Measurements from ENCODE around the gene OR12D3. TPM values are rescaled to one million over a fixed set of nuclear protein-coding genes. Genes with fewer than 3 reads are reported as not detected.
"Not testable (repeated sequence)": the region's sequence is repeated elsewhere in the genome, so short reads cannot be mapped to it uniquely, and the experiment has no call there.

The OR12D3 gene
- not detected in 2 replicates for total RNA-seq

DNA sequence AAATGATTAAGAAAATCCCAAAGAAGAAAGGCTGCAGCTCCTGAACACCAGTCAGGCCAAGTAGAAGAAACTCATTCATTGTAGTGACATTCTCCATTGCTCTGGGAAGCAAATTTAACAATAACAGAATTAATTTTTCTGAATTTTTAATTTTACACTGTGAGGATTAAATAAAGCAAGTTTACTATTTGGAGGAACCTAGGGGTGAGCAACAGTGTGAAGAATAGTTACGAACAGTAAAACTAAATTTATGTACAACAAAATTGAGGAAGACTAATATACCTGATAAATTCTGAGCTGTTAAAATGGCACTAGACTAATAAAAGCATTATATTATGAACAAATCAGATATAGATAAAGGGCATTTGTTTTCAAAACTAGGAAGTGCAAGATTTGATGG, at the start of gene OR12D3:
Gene OR12D3 (minus strand): TSS at position 101 of the 400 bp plus-strand sequence. CDS start 4 bp downstream, at position 97.
- no peak for DNase-seq (ENCODE audit: low read depth in 2 of 2)

DNA sequence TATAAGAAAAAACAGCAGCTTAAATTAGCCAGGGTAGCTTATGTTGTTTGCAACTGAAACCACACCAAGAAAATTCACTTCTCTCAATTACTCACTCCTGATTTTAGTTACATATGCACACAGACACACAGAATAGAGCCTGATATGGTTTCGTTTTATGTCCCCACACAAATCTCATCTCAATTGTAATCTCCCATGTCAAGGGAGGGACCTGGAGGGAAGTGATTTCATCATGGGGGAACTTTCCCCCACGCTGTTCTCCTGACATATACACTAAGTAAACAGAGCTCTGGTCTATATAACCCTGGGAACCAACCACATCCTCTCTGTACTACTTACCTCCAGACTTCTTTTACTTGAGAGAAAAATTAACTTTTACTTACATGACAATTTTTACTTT, 49.5 kb upstream of the OR12D3 start:
- no peak for DNase-seq (ENCODE audit: low read depth in 2 of 2)

- DNase-seq (ENCODE audit: low read depth in 2 of 2), result no peak
Measured at GRCh38 chr6:29424168-29424567, 49.1 kb upstream of the OR12D3 start.

GRCh38 chr6:29419516-29419915, 44.4 kb upstream of the OR12D3 start:
- DNase-seq (ENCODE audit: low read depth in 2 of 2), result no peak

- DNase-seq (ENCODE audit: low read depth in 2 of 2), result peak in 1 of 2 donors; percentile 11
Measured at GRCh38 chr6:29414588-29414987, 39.5 kb upstream of the OR12D3 start, which contains the start of gene OR12D1. Gene OR12D1, plus strand, starts transcription at chr6:29414928.

DNA sequence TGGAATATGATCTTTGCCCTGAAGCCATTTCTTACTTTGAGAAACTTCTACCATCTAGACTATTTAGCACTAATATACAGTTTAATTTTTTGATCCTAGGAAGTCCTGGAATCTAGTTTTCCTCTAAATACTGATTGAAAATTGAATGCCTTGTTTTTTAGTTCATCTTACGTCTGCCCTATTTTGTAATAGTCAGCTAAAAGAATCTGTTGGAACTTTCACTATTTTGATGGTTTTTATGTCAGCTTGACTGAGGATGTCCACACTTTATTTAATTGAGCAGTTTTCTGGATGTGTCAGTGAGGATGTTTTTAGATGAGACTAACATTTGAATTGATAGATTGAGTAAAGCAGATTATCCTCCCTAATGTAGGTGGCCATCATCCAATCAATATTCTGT, 28.7 kb upstream of the OR12D3 start:
- DNase-seq (ENCODE audit: low read depth in 2 of 2), result no peak

GRCh38 chr6:29399525-29399924, 24.4 kb upstream of the OR12D3 start:
- DNase-seq (ENCODE audit: low read depth in 2 of 2), result no peak

DNA sequence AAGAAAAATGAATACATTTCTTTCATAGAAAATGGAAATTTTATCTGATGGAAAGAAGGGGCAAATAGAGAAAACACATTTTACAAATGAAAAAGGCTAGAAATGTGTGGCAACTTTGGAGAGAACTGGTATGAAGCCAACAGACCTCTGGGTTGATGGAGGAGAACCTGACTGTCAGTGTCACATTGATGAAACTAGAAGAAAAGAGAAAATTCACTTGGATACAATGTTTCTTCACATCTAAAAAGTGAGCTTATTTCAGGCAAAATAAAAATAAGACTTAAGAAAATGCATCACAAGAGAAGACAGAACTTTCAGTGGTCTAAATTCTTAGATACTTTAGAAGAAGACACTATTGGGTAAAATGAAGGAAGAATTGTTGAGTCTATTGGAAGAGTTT, 20.2 kb upstream of the OR12D3 start, which contains the start of gene OR12D2:
Gene OR12D2 (plus strand): TSS at position 301 of the 400 bp plus-strand sequence. CDS start 1,069 bp downstream, outside the sequence.
- DNase-seq (ENCODE audit: low read depth in 2 of 2), result no peak

- DNase-seq (ENCODE audit: low read depth in 2 of 2), result no peak
Measured at GRCh38 chr6:29388533-29388932, 13.4 kb upstream of the OR12D3 start.

- DNase-seq (ENCODE audit: low read depth in 2 of 2), result peak; percentile 9 to 32
Measured at GRCh38 chr6:29376003-29376402, 912 bp upstream of the OR12D3 start.

GRCh38 chr6:29368765-29369164, 6.3 kb downstream of the OR12D3 start, which contains the start of gene OR5V1:
Gene OR5V1, minus strand, starts transcription at chr6:29368865. Its CDS starts 12,670 bp downstream, at chr6:29356195.
- no peak for DNase-seq (ENCODE audit: low read depth in 2 of 2)

- no peak for DNase-seq (ENCODE audit: low read depth in 2 of 2)
Measured at GRCh38 chr6:29355603-29356002, 19.5 kb downstream of the OR12D3 start.

GRCh38 chr6:29354980-29355379, 20.1 kb downstream of the OR12D3 start:
- DNase-seq (ENCODE audit: low read depth in 2 of 2), result no peak

DNA sequence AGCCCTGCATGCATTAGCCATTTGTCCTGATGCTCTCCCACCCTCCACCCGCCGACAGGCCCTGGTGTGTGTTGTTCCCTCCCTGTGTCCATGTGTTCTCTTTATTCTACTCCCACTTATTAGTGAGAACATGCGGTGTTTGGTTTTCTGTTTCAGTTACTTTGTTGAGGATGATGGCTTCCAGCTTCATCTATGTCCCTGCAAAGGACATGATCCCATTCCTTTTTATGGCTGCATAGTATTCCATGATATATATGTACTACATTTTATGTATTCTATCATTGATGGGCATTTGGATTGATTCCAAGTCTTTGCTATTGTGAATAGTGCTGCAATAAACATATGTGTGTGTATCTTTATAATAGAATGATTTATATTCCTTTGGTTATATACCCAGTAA, 25.7 kb downstream of the OR12D3 start:
- DNase-seq (ENCODE audit: low read depth in 2 of 2), result not testable (repeated sequence)

- no peak for DNase-seq (ENCODE audit: low read depth in 2 of 2)
Measured at GRCh38 chr6:29345380-29345779, 29.7 kb downstream of the OR12D3 start.

GRCh38 chr6:29336269-29336668, 38.8 kb downstream of the OR12D3 start:
- no peak for DNase-seq (ENCODE audit: low read depth in 2 of 2)

GRCh38 chr6:29332676-29333075, 42.4 kb downstream of the OR12D3 start:
- DNase-seq (ENCODE audit: low read depth in 2 of 2), result no peak

- no peak for DNase-seq (ENCODE audit: low read depth in 2 of 2)
Measured at GRCh38 chr6:29325777-29326176, 49.3 kb downstream of the OR12D3 start.

Other genes starting within 250 kb of the OR12D3 start
- gene OR2J2, start 204.4 kb downstream of the OR12D3 start, total RNA-seq, result not detected in 2 replicates
- not detected in 2 replicates for gene OR14J1, start 73.6 kb downstream of the OR12D3 start, total RNA-seq
- not detected in 2 replicates for gene OR5V1, start 6.4 kb downstream of the OR12D3 start, total RNA-seq
- gene OR12D2, start 20.3 kb upstream of the OR12D3 start, total RNA-seq, result not detected in 2 replicates
- not detected in 2 replicates for gene OR12D1, start 39.6 kb upstream of the OR12D3 start, total RNA-seq
- not detected in 2 replicates for gene OR10C1, start 64.0 kb upstream of the OR12D3 start, total RNA-seq
- gene OR11A1, start 81.8 kb upstream of the OR12D3 start, total RNA-seq, result not detected in 2 replicates
- gene OR2H1, start 81.9 kb upstream of the OR12D3 start, total RNA-seq, result under 0.01 TPM in 1 of 2 replicates, not detected in the other
- gene MAS1L, start 112.7 kb upstream of the OR12D3 start, total RNA-seq, result not detected in 2 replicates
- 39.0 and 91.9 TPM in 2 replicates for gene UBD, start 184.4 kb upstream of the OR12D3 start, total RNA-seq
- gene OR2H2, start 209.8 kb upstream of the OR12D3 start, total RNA-seq, result not detected in 2 replicates

Measured in dermis microvascular lymphatic vessel endothelial cell (primary cell).